Measurements from ENCODE around the gene WDR33.

GRCh38 chr2:127675331-127676261 is 135.4 kb downstream of the WDR33 start, which contains the start of gene LIMS2:
- TF ChIP-seq ZNF274 (IDR thresholded peaks at IDR 0.05; ENCODE audit: low read depth, low read length) (no peak), YY1 (IDR thresholded peaks at IDR 0.05; ENCODE audit: insufficient read depth, insufficient read length) (no peak), SUZ12 (IDR thresholded peaks at IDR 0.05; ENCODE audit: extremely low read depth, insufficient read depth, insufficient read length) (peak; percentile 39)
